ENCODE measurements around the gene ATAT1. TPM values are rescaled to one million over a fixed set of nuclear protein-coding genes. Genes with fewer than 3 reads are reported as not detected.

ATAT1 gene
- total RNA-seq, 4 donors from 2014 or later = 4.7 to 24.0 (median 7.9) TPM

GRCh38 chr6:30691208-30691847 lies 64.7 kb downstream of the ATAT1 start:
- Histone ChIP-seq H3K36me3 (no peaks in the 10 kb centered on the region), H3K9me3 (no peaks in the 10 kb centered on the region), H3K4me1 (peaks cover 40% of the 10 kb centered on the region), H3K4me3 (peak overlapping the region; percentile 54), H3K27me3 (no peaks in the 10 kb centered on the region), H3K27ac (peak overlapping the region; percentile 98)
- 16% methylated on average over 8 of the region's 8 CpGs for WGBS
- TF ChIP-seq POLR2A (IDR thresholded peaks at IDR 0.05) (no peak), EP300 (IDR thresholded peaks at IDR 0.05) (no peak), CTCF (IDR thresholded peaks at IDR 0.05) (no peak), POLR2AphosphoS5 (IDR thresholded peaks at IDR 0.05) (no peak)
- DNase-seq (ENCODE audit: low spot score in 2 of 2) = no peak

Other genes with a start within 250 kb of the ATAT1 start
- 100 to 1,000 TPM; 496 to 771 (median 601) TPM for gene HLA-E, start 137.4 kb upstream of the ATAT1 start, total RNA-seq
- 10 to 100 TPM; 33.9 to 58.9 (median 38.9) TPM for gene GNL1, start 70.4 kb upstream of the ATAT1 start, total RNA-seq
- 10 to 100 TPM in 1 of 4 donors, 1 to 10 TPM in 3; 5.5 to 10.6 (median 9.0) TPM for gene PRR3, start 69.6 kb upstream of the ATAT1 start, total RNA-seq
- gene ABCF1, start 55.4 kb upstream of the ATAT1 start, total RNA-seq = 10 to 100 TPM; 41.7 to 46.4 (median 45.0) TPM
- 10 to 100 TPM; 27.2 to 68.2 (median 46.7) TPM for gene PPP1R10, start 9.6 kb upstream of the ATAT1 start, total RNA-seq
- gene MRPS18B, start 9.0 kb upstream of the ATAT1 start, total RNA-seq = 10 to 100 TPM; 48.1 to 85.7 (median 62.4) TPM
- gene C6orf136, start 20.3 kb downstream of the ATAT1 start, total RNA-seq = 10 to 100 TPM in 3 of 4 donors, 1 to 10 TPM in 1; 10.0 to 31.3 (median 15.5) TPM
- gene DHX16, start 46.1 kb downstream of the ATAT1 start, total RNA-seq = 10 to 100 TPM; 24.3 to 48.5 (median 33.7) TPM
- 10 to 100 TPM; 25.2 to 31.0 (median 29.2) TPM for gene PPP1R18, start 59.8 kb downstream of the ATAT1 start, total RNA-seq
- 1 to 10 TPM; 2.3 to 9.0 (median 6.8) TPM for gene NRM, start 64.1 kb downstream of the ATAT1 start, total RNA-seq
- 10 to 100 TPM; 10.4 to 27.0 (median 16.3) TPM for gene MDC1, start 90.4 kb downstream of the ATAT1 start, total RNA-seq
- gene TUBB, start 93.5 kb downstream of the ATAT1 start, total RNA-seq = 100 to 1,000 TPM; 166 to 348 (median 244) TPM
- gene FLOT1, start 115.8 kb downstream of the ATAT1 start, total RNA-seq = 10 to 100 TPM; 28.4 to 60.8 (median 45.5) TPM
- 10 to 100 TPM; 22.0 to 86.2 (median 45.8) TPM for gene IER3, start 117.7 kb downstream of the ATAT1 start, total RNA-seq

Data from suprapubic skin (tissue), 4 donors.